Heart right ventricle (tissue), 16 donors: ENCODE data around the gene TTLL5. TPM values are rescaled to one million over a fixed set of nuclear protein-coding genes. Genes with fewer than 3 reads are reported as not detected.
A peak's percentile ranks its signal among the peaks of the same experiment; 100 is the strongest.

Experiments used
- ATAC-seq, 8 donors: fragments of 200-7000 bp; cut with Tn5 transposase; one replicate each; pipeline ENCODE4 v1.9.1; 2020; ENCODE audit warnings: mild to moderate bottlenecking in 8 of 8, moderate library complexity in 8 of 8, moderate number of reproducible peaks in 1 of 8
- DNase-seq, 2 donors: peaks; one replicate each; pipeline ENCODE4 v3.0.0-alpha.2; 2020
- H3K27ac ChIP-seq, 10 donors: fragments of 200-600 bp; sonication (generic) in 2 of 10; one replicate each; pipeline versions ENCODE4 v1.5.0 to v1.8.0; 2020 to 2022; ENCODE audit warnings: mild to moderate bottlenecking in 3 of 10
- H3K27me3 ChIP-seq, 7 donors: fragments of 200-600 bp; one replicate each; pipeline ENCODE4 v1.8.0; 2021 to 2022; ENCODE audit warnings: mild to moderate bottlenecking in 2 of 7
- H3K36me3 ChIP-seq, 9 donors: fragments of 200-600 bp; sonication (generic) in 1 of 9; one replicate each; pipeline versions ENCODE4 v1.5.0 to v1.8.0; 2020 to 2022; ENCODE audit warnings: mild to moderate bottlenecking in 2 of 9
- H3K4me1 ChIP-seq, 9 donors: fragments of 200-600 bp; sonication (generic) in 1 of 9; one replicate each; pipeline versions ENCODE4 v1.5.0 to v1.8.0; 2020 to 2022; ENCODE audit warnings: mild to moderate bottlenecking in 4 of 9
- H3K4me3 ChIP-seq, 10 donors: fragments of 200-600 bp; sonication (generic) in 2 of 10; one replicate each; pipeline versions ENCODE4 v1.5.0 to v1.8.0; 2020 to 2022; ENCODE audit warnings: mild to moderate bottlenecking in 7 of 10, moderate library complexity in 2 of 10
- H3K9me3 ChIP-seq, 11 donors: fragments of 200-600 bp in 10 of 11; sonication (generic) in 2 of 11; one replicate each; pipeline versions ENCODE4 v1.5.0 to v1.8.0; 2013 to 2022; ENCODE audit warnings: mild to moderate bottlenecking in 2 of 11, control low read depth in 1 of 11, moderate library complexity in 1 of 11
- WGBS, 2 donors: extraction: QIAGEN DNeasy Blood & Tissue Kit; methylation state at CpG; one replicate each; pipeline ENCODE4 v1.1.7; 2013; ENCODE audit warnings: inconsistent platforms in 1 of 2; 5-methylcytosine and 5-hydroxymethylcytosine counted together
- intact Hi-C, 10 donors: fragments of 100-400 bp; cut with DNase I; formaldehyde crosslinking; loops; one replicate each; pipeline versions ENCODE4 v1.11.1 to v1.14.2; 2022
- polyA plus RNA-seq, 2 donors: library from polyadenylated mRNA; stranded (reverse); fragments of 200-250 nt; gene quantifications; one replicate each; pipeline ENCODE4 v1.2.3, GENCODE V29; 2013
- total RNA-seq, 10 donors: library from RNA; stranded (reverse); fragmentation: NEBNext Ultra II Directional in 3 of 10; extraction: Animal tissue kit (Norgen Biotek cat#: 25700) in 3 of 10; gene quantifications; one replicate each; pipeline versions ENCODE4 v1.2.1 to v1.2.4, GENCODE V29; 2021 to 2023
- TF ChIP-seq, protein P1 (sequence below), 9 donors: fragments of 200-600 bp; sonication (generic) in 2 of 9; IDR thresholded peaks; one replicate each; pipeline versions ENCODE4 v1.5.0 to v1.8.0; 2021 to 2022; ENCODE audit warnings: antibody characterized with exemption in 9 of 9, mild to moderate bottlenecking in 5 of 9, moderate library complexity in 1 of 9
- donor health status: Arrhythmogenic right ventricular cardiomyopathy.
- donor health status: ischemic (EF 13 %, LVEDD 7.1; RV severe dilation, severe dysfunction).
- donor health status: healthy with polysubstance abuse.
- donor health status: DM: no; HTN: yes; CAD: no.
- donor health status: DM: no; HTN: no; CAD: no.
- donor health status: ischemic (EF 25% LVEDD 6.9; RV normal size, moderate dysfunction).
- donor health status: ischemic (EF 25% LVEDD 5.7; RV mildly dilated, moderate dysfunction).
- donor health status: healthy.
- donor health status: DM: yes; HTN: yes; CAD: no.
- donor health status: Ischemic cardiomyopathy.
- donor health status: ischemic (EF 35%, LVEDD 5.7; RV mildly dilated, moderate dysfunction).
- donor health status: nonischemic (EF 11% LVEDD 7.7; RV severe dilation, severe dysfunction).
- donor health status: DM: yes; HTN: yes; CAD: no.
- donor health status: PGD.
- donor health status: ischemic (EF 29% LVEDD 5.4; RV normal size, mild dysfunction).
- donor health status: nonischemic (EF 23%, LVEDD 6.1; RV moderate dilation, normal function).

TTLL5 gene
- total and polyA plus RNA-seq, 12 donors, result 5.6 to 24.7 (median 17.6) TPM

DNA sequence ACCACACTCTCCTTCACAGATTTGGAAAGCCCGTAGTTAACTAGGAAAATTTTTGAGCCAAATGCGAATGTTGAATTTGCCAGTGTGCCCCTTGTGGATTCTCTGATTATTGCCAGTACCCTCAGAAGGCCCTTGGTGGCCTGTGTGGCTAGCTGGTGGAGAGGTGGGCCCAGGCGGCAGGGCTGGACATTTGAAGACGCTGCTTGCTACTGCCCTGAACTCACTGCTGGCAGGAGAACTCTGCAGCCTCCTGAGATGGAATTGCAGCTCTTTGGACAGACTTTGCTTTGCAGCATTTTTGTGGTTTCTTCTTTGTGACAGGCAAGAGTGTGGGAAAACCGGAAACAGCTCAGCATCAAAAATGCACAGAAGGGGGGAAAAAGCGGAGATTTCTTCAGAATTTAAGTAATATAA is 223.2 kb downstream of the TTLL5 start:
- TF ChIP-seq, protein P1, sequence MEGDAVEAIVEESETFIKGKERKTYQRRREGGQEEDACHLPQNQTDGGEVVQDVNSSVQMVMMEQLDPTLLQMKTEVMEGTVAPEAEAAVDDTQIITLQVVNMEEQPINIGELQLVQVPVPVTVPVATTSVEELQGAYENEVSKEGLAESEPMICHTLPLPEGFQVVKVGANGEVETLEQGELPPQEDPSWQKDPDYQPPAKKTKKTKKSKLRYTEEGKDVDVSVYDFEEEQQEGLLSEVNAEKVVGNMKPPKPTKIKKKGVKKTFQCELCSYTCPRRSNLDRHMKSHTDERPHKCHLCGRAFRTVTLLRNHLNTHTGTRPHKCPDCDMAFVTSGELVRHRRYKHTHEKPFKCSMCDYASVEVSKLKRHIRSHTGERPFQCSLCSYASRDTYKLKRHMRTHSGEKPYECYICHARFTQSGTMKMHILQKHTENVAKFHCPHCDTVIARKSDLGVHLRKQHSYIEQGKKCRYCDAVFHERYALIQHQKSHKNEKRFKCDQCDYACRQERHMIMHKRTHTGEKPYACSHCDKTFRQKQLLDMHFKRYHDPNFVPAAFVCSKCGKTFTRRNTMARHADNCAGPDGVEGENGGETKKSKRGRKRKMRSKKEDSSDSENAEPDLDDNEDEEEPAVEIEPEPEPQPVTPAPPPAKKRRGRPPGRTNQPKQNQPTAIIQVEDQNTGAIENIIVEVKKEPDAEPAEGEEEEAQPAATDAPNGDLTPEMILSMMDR (IDR thresholded peaks at IDR 0.05), result peak in 2 of 9 donors; percentile 16 to 21
- 76 to 83% methylated on average over 6 of the region's 6 CpGs for WGBS, 2 donors
- H3K27ac ChIP-seq, result peak overlapping the region in 5 of 10 donors; percentile 13 to 36 (median 28)

DNA sequence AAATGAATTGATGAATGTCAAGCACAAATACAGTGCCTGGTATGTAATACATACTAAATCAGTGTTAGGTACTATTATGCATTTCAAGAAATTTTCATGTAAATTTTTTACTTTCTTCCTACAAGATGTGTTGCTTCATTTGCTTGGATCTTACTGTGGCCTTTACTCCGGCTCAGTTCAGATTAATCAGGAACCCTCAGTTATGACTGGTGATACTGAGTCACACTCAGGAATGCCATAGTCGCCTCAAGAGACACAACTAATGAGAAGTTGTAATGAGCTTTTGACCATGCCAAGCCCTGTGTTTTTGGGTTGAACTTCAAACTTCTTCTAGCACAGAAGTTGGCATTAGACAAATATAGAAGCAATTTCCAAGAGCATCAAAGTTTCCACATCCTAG is 224.8 kb downstream of the TTLL5 start:
- Histone ChIP-seq H3K36me3 (peaks cover 0 to 24% (median 0%) of the 10 kb centered on the region in 9 donors), H3K4me3 (no peak overlapping the region), H3K9me3 (no peaks in the 10 kb centered on the region), H3K27ac (peak overlapping the region in 3 of 10 donors; percentile 8 to 39 (median 23)), H3K27me3 (no peaks in the 10 kb centered on the region), H3K4me1 (peaks cover 0 to 10% (median 0%) of the 10 kb centered on the region in 9 donors)
- DNase-seq (no peak), ATAC-seq (peak in 1 of 8 donors; percentile 60)
- intact Hi-C loops, result no loop called here
- 78 to 83% methylated on average over 2 of the region's 2 CpGs for WGBS, 2 donors
- TF ChIP-seq, protein P1 (IDR thresholded peaks at IDR 0.05), result no peak

More for the DNA sequence above, 223.2 kb downstream of the TTLL5 start:
- H3K9me3 ChIP-seq, result no peaks in the 10 kb centered on the region
- DNase-seq (no peak), ATAC-seq (peak in 2 of 8 donors; percentile 20 to 53)
- intact Hi-C loops, result no loop called here
- peaks cover 0 to 10% (median 0%) of the 10 kb centered on the region in 9 donors for H3K4me1 ChIP-seq
- peaks cover 0 to 24% (median 0%) of the 10 kb centered on the region in 9 donors for H3K36me3 ChIP-seq
- H3K4me3 ChIP-seq, result no peak overlapping the region
- no peaks in the 10 kb centered on the region for H3K27me3 ChIP-seq

DNA sequence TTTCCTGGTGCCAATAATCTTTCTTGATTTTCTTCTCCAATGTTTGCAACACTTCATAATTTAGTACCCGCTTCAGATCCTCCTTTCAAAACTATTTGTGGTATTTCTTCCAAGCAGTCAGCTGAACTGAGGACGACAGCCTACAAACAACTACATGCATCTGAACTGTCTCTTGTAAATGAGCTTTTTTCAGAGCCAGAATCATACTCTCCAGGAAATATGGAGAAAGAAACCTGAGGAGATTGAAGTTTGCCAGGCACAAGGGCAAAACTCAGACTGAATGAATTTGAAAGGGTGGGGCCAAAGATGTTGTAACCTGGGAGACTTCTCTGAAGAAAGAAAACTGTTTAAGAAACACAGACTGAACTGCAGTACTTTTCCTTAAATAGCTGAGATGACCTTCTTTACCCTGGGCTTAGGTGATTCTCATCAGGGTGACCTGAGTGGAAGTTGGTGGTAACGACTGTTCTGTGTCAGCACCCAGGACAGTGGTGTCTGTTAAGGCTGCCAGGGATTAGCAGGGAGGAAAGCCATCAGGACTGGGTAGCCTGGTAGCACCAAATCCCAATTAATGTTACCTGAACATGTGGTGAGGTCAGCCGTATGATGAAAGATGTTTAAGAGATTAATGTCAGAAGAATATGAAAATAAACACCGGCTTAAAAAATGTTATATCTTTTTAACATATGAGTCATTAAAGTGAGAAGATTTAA is 225.7 kb downstream of the TTLL5 start:
- TF ChIP-seq, protein P1 (IDR thresholded peaks at IDR 0.05), result no peak
- ATAC-seq, result no peak
- peak overlapping the region in 2 of 10 donors; percentile 39 to 44 for H3K27ac ChIP-seq

DNA sequence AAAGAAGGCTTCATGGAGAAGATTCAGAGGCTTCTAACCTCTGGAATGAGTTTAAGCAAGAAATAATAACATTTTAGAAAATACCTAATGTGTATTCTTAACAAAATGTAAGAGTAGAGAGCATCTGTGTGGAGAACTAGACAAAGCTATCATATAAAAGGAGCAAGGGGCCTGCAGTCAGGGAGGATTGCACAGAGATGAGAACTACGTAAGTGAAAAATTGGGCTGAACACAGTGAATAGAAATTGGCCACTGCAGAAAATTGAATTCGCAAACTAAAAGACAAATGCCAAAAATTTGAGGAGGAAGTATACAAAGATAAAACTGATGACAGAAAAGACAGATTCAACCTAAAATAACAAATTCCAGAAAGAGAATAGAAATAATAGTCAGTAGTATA is 227.9 kb downstream of the TTLL5 start:
- DNase-seq, result no peak
- TF ChIP-seq, protein P1 (IDR thresholded peaks at IDR 0.05), result no peak
- H3K9me3 ChIP-seq, result no peaks in the 10 kb centered on the region
- 80 to 88% methylated on average over 2 of the region's 2 CpGs for WGBS, 2 donors
- peak overlapping the region in 4 of 10 donors; percentile 25 to 62 (median 46) for H3K27ac ChIP-seq
- intact Hi-C loops, result loop anchor here in 1 of 10 donors (2.0 kb wide), 1 partner anchor 78 kb away; no protein-coding TSS in a partner anchor
- H3K4me1 ChIP-seq, result peaks cover 0 to 10% (median 0%) of the 10 kb centered on the region in 9 donors
- peaks cover 0 to 12% (median 0%) of the 10 kb centered on the region in 9 donors for H3K36me3 ChIP-seq
- no peaks in the 10 kb centered on the region for H3K27me3 ChIP-seq
- no peak overlapping the region for H3K4me3 ChIP-seq
- peak in 5 of 8 donors; percentile 42 to 73 (median 56) for ATAC-seq

More for the DNA sequence above, 225.7 kb downstream of the TTLL5 start:
- WGBS, 2 donors, result 81 to 82% methylated on average over 5 of the region's 5 CpGs
- peaks cover 0 to 24% (median 0%) of the 10 kb centered on the region in 9 donors for H3K36me3 ChIP-seq
- no peak for DNase-seq
- H3K4me3 ChIP-seq, result no peak overlapping the region
- peaks cover 0 to 10% (median 0%) of the 10 kb centered on the region in 9 donors for H3K4me1 ChIP-seq
- no peaks in the 10 kb centered on the region for H3K9me3 ChIP-seq
- intact Hi-C loops, result no loop called here
- no peaks in the 10 kb centered on the region for H3K27me3 ChIP-seq
